Neuronal stem cell (in vitro differentiated cells): Measurements from ENCODE around the gene GGT6.

Source experiments
- DNase-seq: peaks from one replicate; pipeline ENCODE4 v3.0.0-alpha.2; 2013; ENCODE audit warnings: low spot score
- H2AFZ ChIP-seq: one replicate; pipeline ENCODE4 v1.6.1; 2013; ENCODE audit warnings: mild to moderate bottlenecking, low read length, inconsistent platforms
- H2AK5ac ChIP-seq: 2 replicates; pipeline ENCODE4 v1.6.1; 2013; ENCODE audit warnings: low read depth, mild to moderate bottlenecking, inconsistent platforms, low read length, moderate library complexity, mixed read lengths
- H2BK120ac ChIP-seq: 2 replicates; pipeline ENCODE4 v1.6.1; 2013; ENCODE audit warnings: low read depth, mild to moderate bottlenecking, inconsistent platforms, low read length, moderate library complexity, mixed read lengths
- H2BK12ac ChIP-seq: one replicate; pipeline ENCODE4 v1.6.1; 2013; ENCODE audit warnings: low read length, inconsistent platforms
- H2BK15ac ChIP-seq: 2 replicates; pipeline ENCODE4 v1.6.1; 2013; ENCODE audit warnings: mild to moderate bottlenecking, low read length, inconsistent platforms, mixed read lengths
- H2BK5ac ChIP-seq: one replicate; pipeline ENCODE4 v1.6.1; 2013; ENCODE audit warnings: inconsistent platforms, mild to moderate bottlenecking, low read length, moderate library complexity
- H3K14ac ChIP-seq: one replicate; pipeline ENCODE4 v1.6.1; 2013; ENCODE audit warnings: low read length, inconsistent platforms
- H3K18ac ChIP-seq: 2 replicates; pipeline ENCODE4 v1.6.1; 2013; ENCODE audit warnings: low read length, inconsistent platforms
- H3K23ac ChIP-seq: 2 replicates; pipeline ENCODE4 v1.6.1; 2013; ENCODE audit warnings: low read depth, mild to moderate bottlenecking, mixed read lengths, low read length, inconsistent platforms; ENCODE audit not compliant: poor library complexity
- H3K27ac ChIP-seq: replicated peaks from 3 replicates; pipeline ENCODE4 v1.5.1; 2013; ENCODE audit warnings: low read length, inconsistent platforms
- H3K27me3 ChIP-seq, 3 experiments: 2 replicates each; pipeline ENCODE4 v1.6.1; 2013; ENCODE audit warnings: low read length in 3 of 3, mild to moderate bottlenecking in 2 of 3, inconsistent platforms in 1 of 3, low read depth in 1 of 3, mixed read lengths in 1 of 3, moderate library complexity in 1 of 3; ENCODE audit not compliant: control insufficient read depth in 3 of 3, insufficient read depth in 3 of 3
- H3K36me3 ChIP-seq, 2 donors: replicated peaks in 1 of 2; 2 replicates each; pipeline ENCODE4 v1.6.1; 2013; ENCODE audit warnings: low read length in 2 of 2; ENCODE audit not compliant: control insufficient read depth in 2 of 2, insufficient read depth in 2 of 2
- H3K4ac ChIP-seq: 2 replicates; pipeline ENCODE4 v1.6.1; 2013; ENCODE audit warnings: inconsistent platforms, mild to moderate bottlenecking, low read length, moderate library complexity
- H3K4me1 ChIP-seq, 2 donors: 1 replicate in 1 of 2; 2 replicates in 1 of 2; pipeline ENCODE4 v1.6.1; 2013; ENCODE audit warnings: low read length in 2 of 2, low read depth in 1 of 2; ENCODE audit not compliant: control insufficient read depth in 2 of 2, insufficient read depth in 1 of 2
- H3K4me2 ChIP-seq: one replicate; pipeline ENCODE4 v1.6.1; 2013; ENCODE audit warnings: mild to moderate bottlenecking, low read length, inconsistent platforms; ENCODE audit not compliant: insufficient read depth, poor library complexity, severe bottlenecking
- H3K4me3 ChIP-seq, 2 donors: 2 replicates each; pipeline ENCODE4 v1.5.1; 2013; ENCODE audit warnings: low read length in 2 of 2, mild to moderate bottlenecking in 2 of 2, inconsistent platforms in 1 of 2, moderate library complexity in 1 of 2
- H3K79me1 ChIP-seq: one replicate; pipeline ENCODE4 v1.6.1; 2013; ENCODE audit warnings: low read depth, mild to moderate bottlenecking, inconsistent platforms, low read length, moderate library complexity
- H3K9ac ChIP-seq: one replicate; pipeline ENCODE4 v1.6.1; 2013; ENCODE audit warnings: mild to moderate bottlenecking, low read depth, low read length, inconsistent platforms; ENCODE audit not compliant: poor library complexity
- H3K9me3 ChIP-seq, 2 donors: replicated peaks in 1 of 2; 2 replicates each; pipeline versions ENCODE3 to v1.6.1; 2013; ENCODE audit warnings: low read length in 2 of 2, mild to moderate bottlenecking in 2 of 2, inconsistent platforms in 1 of 2, low read depth in 1 of 2, mixed read lengths in 1 of 2, moderate library complexity in 1 of 2; ENCODE audit not compliant: control insufficient read depth in 2 of 2, insufficient read depth in 1 of 2
- H4K8ac ChIP-seq: one replicate; pipeline ENCODE4 v1.6.1; 2013; ENCODE audit warnings: low read depth, mild to moderate bottlenecking, inconsistent platforms, low read length, moderate library complexity
- H4K91ac ChIP-seq: one replicate; pipeline ENCODE4 v1.6.1; 2013; ENCODE audit warnings: low read length, low read depth, mild to moderate bottlenecking, inconsistent platforms; ENCODE audit not compliant: poor library complexity
- WGBS, 2 donors: extraction: QIAGEN DNeasy Blood & Tissue Kit; methylation state at CpG; one replicate each; pipeline ENCODE4 v1.1.7; 2013; ENCODE audit warnings: missing lambda C conversion rate in 2 of 2, mixed read lengths in 1 of 2; ENCODE audit not compliant: insufficient read length in 2 of 2, insufficient replicate concordance in 1 of 2; ENCODE audit errors: extremely low coverage in 2 of 2; 5-methylcytosine and 5-hydroxymethylcytosine counted together

Gene GGT6

DNA sequence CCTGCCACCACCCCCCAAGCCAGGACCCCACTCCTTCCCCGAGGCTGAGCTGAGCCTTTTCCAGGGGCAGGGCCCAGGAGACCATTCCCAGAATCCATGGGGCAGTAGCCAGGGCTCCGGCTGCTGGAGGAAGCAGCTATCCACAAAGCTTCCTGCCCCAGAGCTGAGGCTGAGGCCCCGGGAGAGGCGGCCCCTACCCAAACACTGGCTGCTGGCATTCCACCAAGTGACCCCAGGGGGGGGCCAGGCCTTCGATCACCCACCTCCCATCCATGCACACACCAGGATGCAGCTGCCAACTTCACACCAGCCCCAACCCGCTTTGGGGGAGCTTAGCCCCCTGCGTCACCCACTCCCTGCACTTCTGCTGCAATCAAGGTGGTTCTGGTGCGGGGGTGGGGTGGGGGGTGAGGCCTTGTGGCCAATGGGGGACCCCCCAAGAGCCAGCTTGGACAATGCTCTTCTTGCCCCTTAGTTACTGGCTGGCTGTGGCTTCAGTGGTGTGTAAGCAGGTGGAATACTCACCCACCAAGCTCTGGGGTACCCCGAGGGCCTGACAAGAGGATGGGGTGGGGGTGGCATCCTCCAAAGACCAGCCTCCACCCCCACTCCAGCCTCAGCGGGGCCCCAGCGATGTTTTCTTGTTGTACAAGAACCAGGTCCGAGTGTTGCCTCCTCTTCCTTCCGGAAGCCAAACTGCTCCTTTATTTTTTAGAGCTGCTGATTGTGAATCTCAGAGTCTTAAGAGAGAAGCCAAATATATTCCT lies 22.0 kb downstream of the GGT6 start:
- no peak overlapping the region for H3K9ac ChIP-seq
- no peaks in the 10 kb centered on the region for H3K9me3 ChIP-seq
- peaks cover 17% of the 10 kb centered on the region for H3K79me1 ChIP-seq
- H3K4me2 ChIP-seq: no peak overlapping the region
- H3K18ac ChIP-seq: no peak overlapping the region
- no peak for DNase-seq
- H2BK5ac ChIP-seq: no peak overlapping the region
- no CpG with 5 or more reads among the region's 13 CpGs for WGBS, 2 donors
- no peak overlapping the region for H3K4me3 ChIP-seq
- H3K4ac ChIP-seq: no peak overlapping the region
- no peaks in the 10 kb centered on the region for H3K27me3 ChIP-seq
- no peak overlapping the region for H2AK5ac ChIP-seq
- no peak overlapping the region for H2BK15ac ChIP-seq
- H3K36me3 ChIP-seq: peaks cover 36 to 58% of the 10 kb centered on the region in 2 donors
- no peak overlapping the region for H4K8ac ChIP-seq
- no peak overlapping the region for H2BK120ac ChIP-seq
- H3K4me1 ChIP-seq: peaks cover 10 to 20% of the 10 kb centered on the region in 2 donors
- no peak overlapping the region for H3K27ac ChIP-seq
- H2AFZ ChIP-seq: no peak overlapping the region
- no peak overlapping the region for H3K14ac ChIP-seq
- H2BK12ac ChIP-seq: no peak overlapping the region
- H3K23ac ChIP-seq: no peak overlapping the region
- no peak overlapping the region for H4K91ac ChIP-seq

DNA sequence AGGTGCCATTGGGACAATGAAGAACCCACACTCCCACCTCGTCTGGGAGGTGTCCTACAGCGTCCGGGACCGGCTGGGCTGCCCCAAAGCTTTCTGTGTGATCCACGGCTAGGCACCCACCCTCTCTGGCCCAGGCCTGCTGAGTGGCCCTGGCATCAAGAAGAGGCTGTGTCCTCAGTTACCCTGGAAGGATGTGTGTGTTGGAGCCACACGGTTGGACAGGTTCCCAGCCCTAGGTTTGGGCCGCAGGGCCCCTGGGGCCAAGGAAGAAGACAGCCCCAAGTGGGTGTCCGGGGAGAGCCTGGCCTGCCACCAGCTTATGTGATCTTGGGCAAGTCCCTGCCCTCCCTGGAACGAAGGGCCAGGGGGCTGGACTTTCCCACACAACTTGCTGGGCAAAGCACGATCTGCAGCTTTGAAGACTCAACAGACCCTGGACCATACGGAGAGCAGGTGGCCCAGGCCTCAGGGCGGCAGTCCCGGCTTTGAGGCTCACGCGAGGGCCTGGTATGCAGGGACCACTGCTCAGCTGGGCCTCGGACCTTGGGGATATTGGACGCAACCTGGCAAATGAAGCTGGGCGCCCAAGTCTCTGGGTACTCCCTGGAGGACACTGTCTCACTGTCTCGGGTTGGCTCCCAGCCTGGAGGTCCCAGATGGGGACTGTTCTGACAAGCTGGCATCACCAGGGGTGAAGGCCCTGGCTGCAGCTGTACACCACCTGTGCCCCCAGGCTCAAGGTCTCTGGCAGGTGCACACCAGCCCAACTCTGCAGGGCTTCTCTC lies 22.7 kb downstream of the GGT6 start:
- no peak overlapping the region for H3K14ac ChIP-seq
- no peak overlapping the region for H2AFZ ChIP-seq
- no peak overlapping the region for H3K23ac ChIP-seq
- no peaks in the 10 kb centered on the region for H3K27me3 ChIP-seq
- no peak overlapping the region for H4K8ac ChIP-seq
- H2BK120ac ChIP-seq: no peak overlapping the region
- no CpG with 5 or more reads among the region's 19 CpGs for WGBS, 2 donors
- H2BK12ac ChIP-seq: peak overlapping the region; percentile 41
- H2BK5ac ChIP-seq: no peak overlapping the region
- peak overlapping the region; percentile 37 for H2BK15ac ChIP-seq
- no peak overlapping the region for H3K4ac ChIP-seq
- peaks cover 28 to 50% of the 10 kb centered on the region in 2 donors for H3K36me3 ChIP-seq
- no peak overlapping the region for H3K9ac ChIP-seq
- no peak overlapping the region for H3K4me2 ChIP-seq
- no peak overlapping the region for H4K91ac ChIP-seq
- no peaks in the 10 kb centered on the region for H3K9me3 ChIP-seq
- peak overlapping the region; percentile 46 for H2AK5ac ChIP-seq
- no peak for DNase-seq
- no peak overlapping the region for H3K27ac ChIP-seq
- H3K79me1 ChIP-seq: peaks cover 13% of the 10 kb centered on the region
- H3K18ac ChIP-seq: peak overlapping the region; percentile 28
- no peak overlapping the region for H3K4me3 ChIP-seq
- peaks cover 10 to 20% of the 10 kb centered on the region in 2 donors for H3K4me1 ChIP-seq

DNA sequence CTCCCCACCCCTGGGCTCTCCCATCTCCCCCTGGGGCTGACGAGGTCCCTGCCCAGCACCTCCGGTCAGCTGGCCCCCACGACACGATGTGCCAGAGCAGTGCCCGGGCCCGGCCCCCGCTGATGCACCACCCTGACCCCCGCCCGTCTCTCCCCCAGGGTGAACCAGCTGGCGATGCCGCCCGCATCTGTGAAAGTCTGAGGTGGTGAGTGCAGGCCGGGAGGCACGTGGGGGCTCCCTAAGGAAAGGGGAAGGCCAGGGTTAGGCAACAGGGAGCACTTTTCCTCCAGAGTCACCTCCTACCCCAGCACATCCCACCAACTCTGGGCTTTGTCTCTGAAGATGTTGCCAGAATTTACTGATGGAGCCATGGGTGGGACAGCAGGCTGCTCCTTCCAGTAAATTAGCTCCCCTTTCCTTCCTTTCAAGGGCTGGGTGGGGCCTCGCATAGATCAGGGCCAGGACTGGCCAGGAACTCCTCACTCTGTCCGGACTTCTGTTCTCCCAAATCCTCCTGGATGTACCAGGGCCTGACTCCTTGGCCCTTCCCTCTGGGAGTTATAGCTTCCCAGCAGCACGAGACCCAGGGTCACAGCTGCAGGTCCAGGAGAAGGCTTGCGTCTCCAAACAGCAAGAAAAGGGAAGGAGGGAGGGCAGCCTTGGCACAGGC lies 23.5 kb downstream of the GGT6 start:
- Histone ChIP-seq H3K27ac (no peak overlapping the region), H3K36me3 (peaks cover 20 to 42% of the 10 kb centered on the region in 2 donors), H3K4ac (no peak overlapping the region), H2AFZ (no peak overlapping the region), H3K9ac (peak overlapping the region; percentile 81), H3K23ac (peak overlapping the region; percentile 95), H3K79me1 (peaks cover 11% of the 10 kb centered on the region), H3K18ac (peak overlapping the region; percentile 87), H2BK120ac (no peak overlapping the region), H4K8ac (peak overlapping the region; percentile 92), H3K27me3 (peaks cover 0 to 3% (median 0%) of the 10 kb centered on the region in 3 experiments), H4K91ac (no peak overlapping the region), H3K4me3 (no peak overlapping the region), H2BK12ac (no peak overlapping the region), H2AK5ac (peak overlapping the region; percentile 95), H3K14ac (peak overlapping the region; percentile 89), H2BK5ac (peak overlapping the region; percentile 53), H2BK15ac (peak overlapping the region; percentile 92), H3K4me2 (no peak overlapping the region), H3K4me1 (peaks cover 10 to 20% of the 10 kb centered on the region in 2 donors), H3K9me3 (no peaks in the 10 kb centered on the region)
- WGBS, 2 donors: no CpG with 5 or more reads among the region's 18 CpGs
- DNase-seq: no peak
